Aorta (tissue), 5 donors: ENCODE data around the gene FAM107B. TPM values are rescaled to one million over a fixed set of nuclear protein-coding genes. Genes with fewer than 3 reads are reported as not detected.

Experiments
- ATAC-seq: fragments of 200-7000 bp; cut with Tn5 transposase; one replicate; pipeline ENCODE4 v1.9.1; 2022; ENCODE audit warnings: moderate library complexity; ENCODE audit not compliant: low FRiP score
- DNase-seq, 2 donors: peaks; one replicate each; pipeline ENCODE4 v3.0.0-alpha.2; 2020
- H3K27ac ChIP-seq, 2 donors: one replicate each; pipeline ENCODE4 v1.5.1; 2013; ENCODE audit warnings: low read length in 2 of 2, mild to moderate bottlenecking in 2 of 2, moderate library complexity in 2 of 2, control low read depth in 1 of 2, inconsistent platforms in 1 of 2, low read depth in 1 of 2
- H3K27me3 ChIP-seq, 2 donors: one replicate each; pipeline ENCODE4 v1.6.1; 2013; ENCODE audit warnings: control low read depth in 1 of 2, low read length in 1 of 2, mild to moderate bottlenecking in 1 of 2, moderate library complexity in 1 of 2; ENCODE audit not compliant: insufficient read depth in 2 of 2, control insufficient read depth in 1 of 2
- H3K36me3 ChIP-seq, 2 donors: one replicate each; pipeline ENCODE4 v1.6.1; 2013; ENCODE audit warnings: control low read depth in 1 of 2, low read length in 1 of 2, mild to moderate bottlenecking in 1 of 2; ENCODE audit not compliant: insufficient read depth in 2 of 2, control insufficient read depth in 1 of 2
- H3K4me1 ChIP-seq, 2 donors: one replicate each; pipeline ENCODE4 v1.6.1; 2013; ENCODE audit warnings: low read length in 2 of 2, control low read depth in 1 of 2, mild to moderate bottlenecking in 1 of 2, moderate library complexity in 1 of 2; ENCODE audit not compliant: insufficient read depth in 2 of 2, control insufficient read depth in 1 of 2
- H3K4me3 ChIP-seq, 2 donors: one replicate each; pipeline ENCODE4 v1.5.1; 2013; ENCODE audit warnings: low read length in 2 of 2, control low read depth in 1 of 2, mild to moderate bottlenecking in 1 of 2
- H3K9me3 ChIP-seq: one replicate; pipeline ENCODE4 v1.6.1; 2013; ENCODE audit warnings: mild to moderate bottlenecking, low read length; ENCODE audit not compliant: control insufficient read depth
- WGBS, 2 donors: extraction: QIAGEN DNeasy Blood & Tissue Kit; methylation state at CpG; one replicate each; pipeline ENCODE4 v1.1.7; 2013; 5-methylcytosine and 5-hydroxymethylcytosine counted together
- intact Hi-C, 2 donors: fragments of 100-400 bp; cut with DNase I; formaldehyde crosslinking; loops; one replicate each; pipeline versions ENCODE4 v1.14.2 to v1.15.0; 2022
- polyA plus RNA-seq, 2 donors: library from polyadenylated mRNA; stranded (reverse); fragments of 200-250 nt; gene quantifications; one replicate each; pipeline ENCODE4 v1.2.3, GENCODE V29; 2013
- total RNA-seq, 2 donors: library from RNA; stranded (reverse); fragmentation: NEBNext Ultra II Directional; extraction: Animal tissue kit (Norgen Biotek cat#: 25700); gene quantifications; one replicate each; pipeline ENCODE4 v1.2.1, GENCODE V29; 2021
- donor health status: healthy with polysubstance abuse.
- donor health status: Bipolar disorder and iron deficiency.
- donor health status: DM: no; HTN: no; CAD: no.
- donor health status: DM: no; HTN: no; CAD: no.
- donor health status: DM: yes; HTN: yes; CAD: no.

Gene FAM107B
- total and polyA plus RNA-seq, 4 donors = 16.6 to 58.5 (median 33.1) TPM

DNA sequence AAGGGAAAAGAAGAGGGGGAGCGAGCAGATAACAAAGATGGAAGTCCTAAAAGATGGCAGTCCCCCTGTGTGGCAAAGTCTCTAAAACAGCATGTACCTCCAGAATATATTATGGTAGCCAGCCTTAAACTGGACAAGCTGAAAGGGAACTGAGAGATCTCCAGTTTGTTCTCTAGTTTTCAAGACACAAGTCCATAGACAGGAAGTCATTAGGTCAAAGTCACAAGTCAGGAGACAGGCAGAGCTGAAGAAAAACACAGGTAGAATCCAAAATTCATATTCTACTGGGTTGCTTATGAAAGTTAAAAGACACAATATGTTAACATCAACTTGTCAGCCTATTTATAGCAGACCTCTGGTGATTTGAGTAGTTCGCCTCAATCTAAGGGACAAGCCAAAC lies 38.7 kb downstream of the FAM107B start:
- Histone ChIP-seq H3K27me3 (no peaks in the 10 kb centered on the region), H3K4me3 (no peak overlapping the region), H3K4me1 (peaks cover 0 to 3% of the 10 kb centered on the region in 2 donors), H3K27ac (peak overlapping the region in 1 of 2 donors; percentile 48), H3K36me3 (no peaks in the 10 kb centered on the region), H3K9me3 (no peaks in the 10 kb centered on the region)
- 62 to 63% methylated on average over 2 of the region's 2 CpGs for WGBS, 2 donors
- ATAC-seq (no peak), DNase-seq (no peak)
- intact Hi-C loops = loop anchor here (5.0 to 10.0 kb wide), 2 partner anchors 89 kb away; no protein-coding TSS in a partner anchor

DNA sequence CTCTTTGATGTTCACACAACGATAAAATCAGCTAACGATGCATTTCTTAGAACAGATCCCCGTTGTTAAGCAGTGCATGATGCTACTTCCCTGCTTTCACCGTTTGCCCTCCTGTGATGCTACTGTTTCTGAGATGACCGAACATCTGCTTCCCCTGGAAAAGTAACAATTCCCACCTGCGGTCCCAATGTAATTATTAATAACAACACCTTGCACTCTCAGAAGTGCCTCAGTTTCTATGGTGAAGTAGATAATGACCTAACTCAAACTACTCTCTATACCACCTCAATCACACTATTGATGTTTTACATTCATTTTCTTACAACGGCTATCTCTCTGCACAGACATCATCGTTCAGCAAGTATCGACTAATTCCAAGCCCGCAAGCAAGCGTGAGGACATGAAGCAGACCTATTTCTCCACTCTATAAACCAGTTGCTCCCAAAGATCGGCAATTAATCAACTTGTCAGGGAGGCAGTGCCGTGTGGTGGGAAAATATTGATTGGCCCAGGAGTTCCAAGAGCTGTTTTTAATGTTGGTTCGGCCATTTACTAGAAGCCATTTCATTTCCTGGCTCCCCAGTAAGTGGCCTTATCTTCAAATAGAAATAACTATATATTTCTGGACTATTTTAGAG lies 42.7 kb downstream of the FAM107B start:
- ATAC-seq (no peak), DNase-seq (no peak)
- WGBS, 2 donors = 83 to 85% methylated on average over 14 of the region's 14 CpGs
- no peak overlapping the region for H3K27ac ChIP-seq
- no peaks in the 10 kb centered on the region for H3K36me3 ChIP-seq
- H3K4me3 ChIP-seq = no peak overlapping the region
- intact Hi-C loops = loop anchor here in 1 of 2 donors (10.0 kb wide), 1 partner anchor 93 kb away; no protein-coding TSS in a partner anchor
- no peaks in the 10 kb centered on the region for H3K9me3 ChIP-seq
- H3K4me1 ChIP-seq = peaks cover 0 to 3% of the 10 kb centered on the region in 2 donors
- H3K27me3 ChIP-seq = no peaks in the 10 kb centered on the region

- intact Hi-C loops = no loop called here
- ATAC-seq (no peak), DNase-seq (no peak)
- Histone ChIP-seq H3K4me1 (peaks cover 1 to 3% of the 10 kb centered on the region in 2 donors), H3K36me3 (no peaks in the 10 kb centered on the region), H3K27me3 (no peaks in the 10 kb centered on the region), H3K27ac (no peak overlapping the region), H3K4me3 (no peak overlapping the region), H3K9me3 (no peaks in the 10 kb centered on the region)
- 67 to 74% methylated on average over 3 of the region's 3 CpGs for WGBS, 2 donors
Observed at GRCh38 chr10:14728346-14728745, 46.4 kb downstream of the FAM107B start.

GRCh38 chr10:14727924-14728323 lies 46.8 kb downstream of the FAM107B start:
- WGBS, 2 donors = 44 to 47% methylated on average over 1 of the region's 1 CpG
- no peaks in the 10 kb centered on the region for H3K9me3 ChIP-seq

DNA sequence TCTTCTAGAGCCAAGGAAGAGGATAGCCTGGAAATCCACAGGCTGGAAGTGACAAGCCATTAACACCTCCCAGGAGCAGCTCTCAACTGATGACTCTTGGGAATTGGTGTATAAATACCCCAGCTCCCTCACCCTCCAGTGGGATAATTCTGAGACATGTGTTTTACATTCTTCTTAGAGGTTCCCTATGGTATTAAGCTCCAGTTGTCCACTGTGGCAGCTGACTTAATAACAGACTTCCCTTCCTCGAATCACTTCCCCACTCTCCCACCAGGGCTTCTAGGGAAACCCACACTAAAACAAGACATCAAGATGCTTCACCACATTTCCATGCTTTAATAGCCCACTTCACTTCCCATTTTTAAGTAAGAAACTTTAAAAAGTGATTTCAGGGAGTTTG lies 47.2 kb downstream of the FAM107B start:
- H3K27me3 ChIP-seq = no peaks in the 10 kb centered on the region
- H3K36me3 ChIP-seq = no peaks in the 10 kb centered on the region
- intact Hi-C loops = no loop called here
- no peak for ATAC-seq
- no peak for DNase-seq
- 65 to 75% methylated on average over 1 of the region's 1 CpG for WGBS, 2 donors
- peaks cover 1 to 3% of the 10 kb centered on the region in 2 donors for H3K4me1 ChIP-seq
- H3K9me3 ChIP-seq = no peaks in the 10 kb centered on the region
- no peak overlapping the region for H3K27ac ChIP-seq
- no peak overlapping the region for H3K4me3 ChIP-seq

More at GRCh38 chr10:14727924-14728323, 46.8 kb downstream of the FAM107B start:
- intact Hi-C loops = no loop called here
- no peak for DNase-seq
- no peak overlapping the region for H3K4me3 ChIP-seq
- peaks cover 1 to 3% of the 10 kb centered on the region in 2 donors for H3K4me1 ChIP-seq
- ATAC-seq = no peak
- no peaks in the 10 kb centered on the region for H3K27me3 ChIP-seq
- H3K27ac ChIP-seq = no peak overlapping the region
- H3K36me3 ChIP-seq = no peaks in the 10 kb centered on the region

GRCh38 chr10:14724931-14725330 lies 49.8 kb downstream of the FAM107B start:
- 40 to 54% methylated on average over 2 of the region's 2 CpGs for WGBS, 2 donors
- intact Hi-C loops = no loop called here
- no peak for ATAC-seq

DNA sequence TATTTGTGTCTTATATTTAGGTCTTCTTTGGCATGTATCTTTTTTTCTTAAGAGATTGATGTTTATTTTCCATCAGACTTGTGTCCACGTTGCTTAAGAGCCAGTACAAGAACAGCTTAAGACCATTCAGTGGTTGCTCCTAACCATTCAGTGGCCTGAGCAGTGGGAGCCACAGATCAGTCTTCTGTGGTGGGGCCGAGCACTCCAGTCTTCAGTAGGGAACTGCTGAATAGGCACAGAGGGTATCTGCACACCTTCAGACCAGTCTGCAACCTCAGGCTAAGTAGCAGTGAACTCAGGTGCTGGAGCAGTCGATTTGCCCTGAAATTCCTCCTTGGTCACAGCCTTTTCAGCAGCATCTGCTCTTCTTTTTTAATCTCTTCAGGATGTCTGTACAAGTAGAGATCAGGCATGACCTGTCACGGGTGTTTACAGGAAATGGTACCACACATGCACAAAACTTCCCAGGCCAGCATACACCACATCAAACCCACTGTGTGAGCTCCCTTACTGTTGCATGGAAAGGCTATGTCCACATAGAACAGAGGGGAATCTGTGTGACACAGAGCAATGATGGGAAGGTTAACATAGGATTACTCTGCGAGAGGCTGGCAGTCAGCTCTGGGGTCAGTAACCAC lies 51.5 kb downstream of the FAM107B start:
- 89 to 93% methylated on average over 5 of the region's 5 CpGs for WGBS, 2 donors
- Histone ChIP-seq H3K4me1 (peaks cover 0 to 3% of the 10 kb centered on the region in 2 donors), H3K36me3 (no peaks in the 10 kb centered on the region), H3K9me3 (no peaks in the 10 kb centered on the region), H3K27me3 (no peaks in the 10 kb centered on the region), H3K27ac (no peak overlapping the region), H3K4me3 (no peak overlapping the region)
- DNase-seq = no peak
- intact Hi-C loops = no loop called here
- no peak for ATAC-seq

More at GRCh38 chr10:14724931-14725330, 49.8 kb downstream of the FAM107B start:
- Histone ChIP-seq H3K27ac (no peak overlapping the region), H3K9me3 (no peaks in the 10 kb centered on the region), H3K36me3 (no peaks in the 10 kb centered on the region), H3K4me1 (peaks cover 0 to 3% of the 10 kb centered on the region in 2 donors), H3K4me3 (no peak overlapping the region), H3K27me3 (no peaks in the 10 kb centered on the region)
- DNase-seq = no peak

- intact Hi-C loops = no loop called here
- Histone ChIP-seq H3K27ac (no peak overlapping the region), H3K27me3 (no peaks in the 10 kb centered on the region), H3K9me3 (no peaks in the 10 kb centered on the region), H3K4me1 (peaks cover 0 to 3% of the 10 kb centered on the region in 2 donors), H3K36me3 (no peaks in the 10 kb centered on the region), H3K4me3 (no peak overlapping the region)
- DNase-seq (no peak), ATAC-seq (no peak)
- WGBS, 2 donors = 80 to 86% methylated on average over 5 of the region's 5 CpGs
Observed at GRCh38 chr10:14717552-14717951, 57.1 kb downstream of the FAM107B start.

DNA sequence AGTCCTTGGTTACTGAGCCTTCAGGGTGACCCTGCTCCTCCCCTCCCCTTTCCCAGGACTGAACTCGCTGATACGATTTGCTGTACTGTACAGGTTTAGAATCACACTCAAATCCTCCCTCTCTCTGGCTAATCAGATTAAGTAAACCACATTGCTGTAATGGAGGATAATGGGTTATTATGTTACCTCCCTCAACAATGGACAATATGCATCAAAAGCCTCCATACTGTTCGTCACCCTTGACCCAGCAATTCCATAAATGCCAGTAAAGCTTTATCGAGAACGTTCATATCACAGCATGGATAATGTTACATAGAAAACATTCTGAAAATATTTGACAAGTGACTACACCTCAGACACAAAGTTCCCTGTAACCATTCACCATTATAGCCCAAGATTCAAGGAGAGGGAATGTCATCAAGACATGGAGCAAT lies 61.7 kb downstream of the FAM107B start:
- Histone ChIP-seq H3K27me3 (no peaks in the 10 kb centered on the region), H3K9me3 (no peaks in the 10 kb centered on the region), H3K36me3 (no peaks in the 10 kb centered on the region), H3K4me3 (no peak overlapping the region), H3K4me1 (peaks cover 0 to 3% of the 10 kb centered on the region in 2 donors), H3K27ac (no peak overlapping the region)
- intact Hi-C loops = no loop called here
- WGBS, 2 donors = 38 to 51% methylated on average over 5 of the region's 5 CpGs
- ATAC-seq (no peak), DNase-seq (no peak)
